Hepatocyte (in vitro differentiated cells): Measurements from ENCODE around the gene EGR4. TPM values are rescaled to one million over a fixed set of nuclear protein-coding genes. Genes with fewer than 3 reads are reported as not detected.

Experiments
- DNase-seq: peaks from one replicate; pipeline ENCODE4 v3.0.0-alpha.2; 2016; ENCODE audit warnings: low spot score
- H2AFZ ChIP-seq: fragments of 200-600 bp; sonication (generic); 2 replicates; pipeline ENCODE4 v1.6.0; 2016; ENCODE audit warnings: antibody characterized with exemption, mild to moderate bottlenecking
- H3K27ac ChIP-seq: fragments of 200-600 bp; sonication (generic); 2 replicates; pipeline ENCODE4 v1.5.1; 2016; ENCODE audit warnings: mild to moderate bottlenecking
- H3K27me3 ChIP-seq: fragments of 200-600 bp; sonication (generic); 2 replicates; pipeline ENCODE4 v1.6.1; 2016
- H3K36me3 ChIP-seq: fragments of 200-600 bp; sonication (generic); replicated peaks from 2 replicates; pipeline ENCODE4 v1.5.1; 2016; ENCODE audit warnings: low read depth; ENCODE audit not compliant: insufficient read depth
- H3K4me1 ChIP-seq: fragments of 200-600 bp; sonication (generic); 2 replicates; pipeline ENCODE4 v1.5.1; 2016; ENCODE audit warnings: mild to moderate bottlenecking, moderate library complexity; ENCODE audit not compliant: insufficient read depth
- H3K4me2 ChIP-seq: fragments of 200-600 bp; sonication (generic); 2 replicates; pipeline ENCODE4 v1.6.0; 2016
- H3K4me3 ChIP-seq: fragments of 200-600 bp; sonication (generic); 2 replicates; pipeline ENCODE4 v1.5.1; 2016; ENCODE audit warnings: mild to moderate bottlenecking
- H3K79me2 ChIP-seq: fragments of 200-600 bp; sonication (generic); 2 replicates; pipeline ENCODE4 v1.6.0; 2017; ENCODE audit warnings: mild to moderate bottlenecking
- H3K9me2 ChIP-seq: fragments of 200-600 bp; sonication (generic); replicated peaks from 2 replicates; pipeline ENCODE4 v1.6.0; 2017; ENCODE audit warnings: mild to moderate bottlenecking; ENCODE audit not compliant: insufficient read depth
- H3K9me3 ChIP-seq: fragments of 200-600 bp; sonication (generic); 2 replicates; pipeline ENCODE4 v1.5.1; 2016; ENCODE audit warnings: low read depth, mild to moderate bottlenecking
- H4K20me1 ChIP-seq: fragments of 200-600 bp; sonication (generic); 2 replicates; pipeline ENCODE4 v1.6.0; 2016; ENCODE audit warnings: mild to moderate bottlenecking; ENCODE audit not compliant: insufficient read depth, poor library complexity, severe bottlenecking
- CTCF ChIP-seq: fragments of 200-600 bp; sonication (generic); IDR thresholded peaks from 2 replicates; pipeline ENCODE4 v1.5.1; 2016; ENCODE audit warnings: antibody characterized with exemption, mild to moderate bottlenecking; ENCODE audit not compliant: poor library complexity
- EZH2 ChIP-seq: fragments of 200-600 bp; sonication (generic); IDR thresholded peaks from 2 replicates; pipeline ENCODE4 v1.6.1; 2016; ENCODE audit warnings: antibody characterized with exemption, mild to moderate bottlenecking, borderline replicate concordance
- EZH2phosphoT487 ChIP-seq: fragments of 200-600 bp; sonication (generic); IDR thresholded peaks from one replicate; pipeline ENCODE4 v1.6.1; 2018; ENCODE audit warnings: antibody characterized with exemption, mild to moderate bottlenecking, low read depth, moderate library complexity; ENCODE audit not compliant: unreplicated experiment, severe bottlenecking
- WGBS: methylation state at CpG from one replicate; pipeline ENCODE4 v1.1.6; 2016; ENCODE audit warnings: low lambda C conversion rate; ENCODE audit errors: missing lambda C conversion rate; 5-methylcytosine and 5-hydroxymethylcytosine counted together
- polyA plus RNA-seq: library from polyadenylated mRNA; unstranded; fragments of >200 nt; fragmentation: Nextera tagmentation; extraction: Ambion mirVana; gene quantifications from 2 replicates; pipeline ENCODE4 v1.2.1, GENCODE V29; 2016
- total RNA-seq: library from RNA; depleted of rRNA; stranded (reverse); fragments of >200 nt; gene quantifications from 2 replicates; pipeline ENCODE4 v1.2.3, GENCODE V29; 2014

EGR4 gene
- total and polyA plus RNA-seq, 2 experiments from 2014 or later = 0.23 to 1.9 TPM

GRCh38 chr2:73337828-73338227 lies 44.5 kb upstream of the EGR4 start:
- TF ChIP-seq CTCF (no peak), EZH2phosphoT487 (no peak), EZH2 (no peak)
- Histone ChIP-seq H3K4me1 (no peaks in the 10 kb centered on the region), H3K36me3 (no peaks in the 10 kb centered on the region), H3K79me2 (no peaks in the 10 kb centered on the region), H3K27me3 (peaks cover 6% of the 10 kb centered on the region), H4K20me1 (no peaks in the 10 kb centered on the region), H3K9me3 (no peaks in the 10 kb centered on the region), H3K9me2 (no peaks in the 10 kb centered on the region), H3K4me3 (no peak overlapping the region), H3K4me2 (no peak overlapping the region), H2AFZ (no peak overlapping the region), H3K27ac (no peak overlapping the region)
- WGBS = 52% methylated on average over 3 of the region's 3 CpGs
- no peak for DNase-seq

GRCh38 chr2:73334620-73335019 lies 41.3 kb upstream of the EGR4 start:
- no peak overlapping the region for H3K4me3 ChIP-seq
- H3K27me3 ChIP-seq = peaks cover 6% of the 10 kb centered on the region
- no peak overlapping the region for H3K4me2 ChIP-seq
- no peak for DNase-seq
- H4K20me1 ChIP-seq = no peaks in the 10 kb centered on the region
- H2AFZ ChIP-seq = no peak overlapping the region
- no peak overlapping the region for H3K27ac ChIP-seq
- TF ChIP-seq EZH2phosphoT487 = no peak
- TF ChIP-seq EZH2 = no peak
- no peak for TF ChIP-seq CTCF
- no peaks in the 10 kb centered on the region for H3K9me3 ChIP-seq
- 100% methylated on average over 1 of the region's 1 CpG for WGBS
- no peaks in the 10 kb centered on the region for H3K79me2 ChIP-seq
- no peaks in the 10 kb centered on the region for H3K36me3 ChIP-seq
- no peaks in the 10 kb centered on the region for H3K9me2 ChIP-seq
- H3K4me1 ChIP-seq = no peaks in the 10 kb centered on the region

GRCh38 chr2:73334045-73334444 lies 40.7 kb upstream of the EGR4 start:
- Histone ChIP-seq H4K20me1 (no peaks in the 10 kb centered on the region), H3K9me3 (no peaks in the 10 kb centered on the region), H3K4me3 (no peak overlapping the region), H3K27me3 (peaks cover 6% of the 10 kb centered on the region), H3K4me1 (no peaks in the 10 kb centered on the region), H3K27ac (no peak overlapping the region), H3K4me2 (no peak overlapping the region), H2AFZ (no peak overlapping the region), H3K9me2 (no peaks in the 10 kb centered on the region), H3K36me3 (no peaks in the 10 kb centered on the region), H3K79me2 (no peaks in the 10 kb centered on the region)
- TF ChIP-seq EZH2 = no peak
- TF ChIP-seq CTCF = no peak
- no peak for TF ChIP-seq EZH2phosphoT487
- 79% methylated on average over 2 of the region's 2 CpGs for WGBS
- DNase-seq = no peak

GRCh38 chr2:73333564-73333963 lies 40.2 kb upstream of the EGR4 start:
- Histone ChIP-seq H3K4me1 (no peaks in the 10 kb centered on the region), H3K4me3 (no peak overlapping the region), H3K4me2 (no peak overlapping the region), H3K79me2 (no peaks in the 10 kb centered on the region), H3K9me2 (no peaks in the 10 kb centered on the region), H3K27ac (no peak overlapping the region), H4K20me1 (no peaks in the 10 kb centered on the region), H3K36me3 (no peaks in the 10 kb centered on the region), H2AFZ (no peak overlapping the region), H3K9me3 (no peaks in the 10 kb centered on the region), H3K27me3 (peaks cover 4% of the 10 kb centered on the region)
- DNase-seq = no peak
- no peak for TF ChIP-seq CTCF
- TF ChIP-seq EZH2 = no peak
- TF ChIP-seq EZH2phosphoT487 = no peak
